ENCODE data around the gene SAMD3. TPM values are rescaled to one million over a fixed set of nuclear protein-coding genes. Genes with fewer than 3 reads are reported as not detected.

The SAMD3 gene
- total RNA-seq, 1 donor from 2014 or later: not detected

- DNase-seq (ENCODE audit: low spot score in 2 of 2): no peak
- H3K27ac ChIP-seq: no peak overlapping the region
- H3K27me3 ChIP-seq: no peaks in the 10 kb centered on the region
- H3K36me3 ChIP-seq: no peaks in the 10 kb centered on the region
- TF ChIP-seq CTCF (IDR thresholded peaks at IDR 0.05): no peak
- no peak overlapping the region for H3K4me3 ChIP-seq
- H3K4me1 ChIP-seq: no peaks in the 10 kb centered on the region
- intact Hi-C loops (cut with DNase I): no loop called here
- H3K9me3 ChIP-seq: peaks cover 0 to 7% of the 10 kb centered on the region in 2 donors
Measured at GRCh38 chr6:130167655-130168054, 55.1 kb downstream of the SAMD3 start.

GRCh38 chr6:130164251-130164650 is 58.5 kb downstream of the SAMD3 start:
- no peak for TF ChIP-seq CTCF (IDR thresholded peaks at IDR 0.05)
- H3K36me3 ChIP-seq: no peaks in the 10 kb centered on the region
- DNase-seq (ENCODE audit: low spot score in 2 of 2): no peak
- no peak overlapping the region for H3K4me3 ChIP-seq
- no peaks in the 10 kb centered on the region for H3K4me1 ChIP-seq
- H3K9me3 ChIP-seq: no peaks in the 10 kb centered on the region
- H3K27ac ChIP-seq: no peak overlapping the region
- no peaks in the 10 kb centered on the region for H3K27me3 ChIP-seq
- intact Hi-C loops (cut with DNase I): no loop called here

- no peak for DNase-seq (ENCODE audit: low spot score in 2 of 2)
- TF ChIP-seq CTCF (IDR thresholded peaks at IDR 0.05): no peak
- H3K4me3 ChIP-seq: no peak overlapping the region
- no peaks in the 10 kb centered on the region for H3K27me3 ChIP-seq
- H3K27ac ChIP-seq: no peak overlapping the region
- intact Hi-C loops (cut with DNase I): no loop called here
- no peaks in the 10 kb centered on the region for H3K9me3 ChIP-seq
- H3K4me1 ChIP-seq: no peaks in the 10 kb centered on the region
- no peaks in the 10 kb centered on the region for H3K36me3 ChIP-seq
Measured at GRCh38 chr6:130163266-130163665, 59.5 kb downstream of the SAMD3 start.

- Histone ChIP-seq H3K27me3 (no peaks in the 10 kb centered on the region), H3K4me3 (no peak overlapping the region), H3K4me1 (no peaks in the 10 kb centered on the region), H3K9me3 (no peaks in the 10 kb centered on the region), H3K36me3 (no peaks in the 10 kb centered on the region), H3K27ac (no peak overlapping the region)
- intact Hi-C loops (cut with DNase I): no loop called here
- TF ChIP-seq CTCF (IDR thresholded peaks at IDR 0.05): no peak
- DNase-seq (ENCODE audit: low spot score in 2 of 2): no peak
Measured at GRCh38 chr6:130162421-130162820, 60.3 kb downstream of the SAMD3 start.

GRCh38 chr6:130161683-130162404 is 60.9 kb downstream of the SAMD3 start:
- Histone ChIP-seq H3K4me1 (no peaks in the 10 kb centered on the region), H3K27me3 (no peaks in the 10 kb centered on the region), H3K36me3 (no peaks in the 10 kb centered on the region), H3K27ac (no peak overlapping the region), H3K9me3 (no peaks in the 10 kb centered on the region), H3K4me3 (no peak overlapping the region)
- intact Hi-C loops (cut with DNase I): no loop called here
- no peak for DNase-seq (ENCODE audit: low spot score in 2 of 2)
- TF ChIP-seq CTCF (IDR thresholded peaks at IDR 0.05): no peak

- intact Hi-C loops (cut with DNase I): no loop called here
- Histone ChIP-seq H3K27me3 (no peaks in the 10 kb centered on the region), H3K9me3 (no peaks in the 10 kb centered on the region), H3K4me1 (no peaks in the 10 kb centered on the region), H3K27ac (no peak overlapping the region), H3K36me3 (no peaks in the 10 kb centered on the region), H3K4me3 (no peak overlapping the region)
- no peak for DNase-seq (ENCODE audit: low spot score in 2 of 2)
- no peak for TF ChIP-seq CTCF (IDR thresholded peaks at IDR 0.05)
Measured at GRCh38 chr6:130159956-130160355, 62.8 kb downstream of the SAMD3 start.
